Activated T-helper 17 cell treated with anti-CD3 and anti-CD28 coated beads, Interleukin-2, amount 50 U/mL, for 72 hours (primary cell): ENCODE data around the gene UBXN11. TPM values are rescaled to one million over a fixed set of nuclear protein-coding genes. Genes with fewer than 3 reads are reported as not detected.
A peak's percentile ranks its signal among the peaks of the same experiment; 100 is the strongest.

Experiments
- ATAC-seq: fragments of 150-1000 bp; cut with Tn5 transposase; replicated peaks from 2 replicates; pipeline ENCODE4 v1.10.0; 2021; ENCODE audit warnings: mild to moderate bottlenecking, moderate library complexity
- H3K27ac Mint-ChIP-seq: one replicate; pipeline ENCODE4 v1.8.0; 2022; ENCODE audit warnings: mixed read lengths
- H3K27me3 Mint-ChIP-seq: one replicate; pipeline ENCODE4 v1.8.0; 2022; ENCODE audit warnings: mixed read lengths
- H3K36me3 Mint-ChIP-seq: one replicate; pipeline ENCODE4 v1.8.0; 2022; ENCODE audit warnings: low read depth, mild to moderate bottlenecking, mixed read lengths
- H3K4me1 Mint-ChIP-seq: one replicate; pipeline ENCODE4 v1.8.0; 2022; ENCODE audit warnings: mixed read lengths
- H3K4me3 Mint-ChIP-seq: one replicate; pipeline ENCODE4 v1.8.0; 2022; ENCODE audit warnings: mild to moderate bottlenecking, mixed read lengths
- H3K9me3 Mint-ChIP-seq: one replicate; pipeline ENCODE4 v1.8.0; 2022; ENCODE audit warnings: mixed read lengths
- total RNA-seq, 2 donors: library from RNA; stranded (reverse); gene quantifications; one replicate each; pipeline ENCODE4 v1.2.3, GENCODE V29; 2022

Gene UBXN11, protein sequence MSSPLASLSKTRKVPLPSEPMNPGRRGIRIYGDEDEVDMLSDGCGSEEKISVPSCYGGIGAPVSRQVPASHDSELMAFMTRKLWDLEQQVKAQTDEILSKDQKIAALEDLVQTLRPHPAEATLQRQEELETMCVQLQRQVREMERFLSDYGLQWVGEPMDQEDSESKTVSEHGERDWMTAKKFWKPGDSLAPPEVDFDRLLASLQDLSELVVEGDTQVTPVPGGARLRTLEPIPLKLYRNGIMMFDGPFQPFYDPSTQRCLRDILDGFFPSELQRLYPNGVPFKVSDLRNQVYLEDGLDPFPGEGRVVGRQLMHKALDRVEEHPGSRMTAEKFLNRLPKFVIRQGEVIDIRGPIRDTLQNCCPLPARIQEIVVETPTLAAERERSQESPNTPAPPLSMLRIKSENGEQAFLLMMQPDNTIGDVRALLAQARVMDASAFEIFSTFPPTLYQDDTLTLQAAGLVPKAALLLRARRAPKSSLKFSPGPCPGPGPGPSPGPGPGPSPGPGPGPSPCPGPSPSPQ
- 10 to 100 TPM; 17.9 to 23.2 TPM for total RNA-seq

DNA sequence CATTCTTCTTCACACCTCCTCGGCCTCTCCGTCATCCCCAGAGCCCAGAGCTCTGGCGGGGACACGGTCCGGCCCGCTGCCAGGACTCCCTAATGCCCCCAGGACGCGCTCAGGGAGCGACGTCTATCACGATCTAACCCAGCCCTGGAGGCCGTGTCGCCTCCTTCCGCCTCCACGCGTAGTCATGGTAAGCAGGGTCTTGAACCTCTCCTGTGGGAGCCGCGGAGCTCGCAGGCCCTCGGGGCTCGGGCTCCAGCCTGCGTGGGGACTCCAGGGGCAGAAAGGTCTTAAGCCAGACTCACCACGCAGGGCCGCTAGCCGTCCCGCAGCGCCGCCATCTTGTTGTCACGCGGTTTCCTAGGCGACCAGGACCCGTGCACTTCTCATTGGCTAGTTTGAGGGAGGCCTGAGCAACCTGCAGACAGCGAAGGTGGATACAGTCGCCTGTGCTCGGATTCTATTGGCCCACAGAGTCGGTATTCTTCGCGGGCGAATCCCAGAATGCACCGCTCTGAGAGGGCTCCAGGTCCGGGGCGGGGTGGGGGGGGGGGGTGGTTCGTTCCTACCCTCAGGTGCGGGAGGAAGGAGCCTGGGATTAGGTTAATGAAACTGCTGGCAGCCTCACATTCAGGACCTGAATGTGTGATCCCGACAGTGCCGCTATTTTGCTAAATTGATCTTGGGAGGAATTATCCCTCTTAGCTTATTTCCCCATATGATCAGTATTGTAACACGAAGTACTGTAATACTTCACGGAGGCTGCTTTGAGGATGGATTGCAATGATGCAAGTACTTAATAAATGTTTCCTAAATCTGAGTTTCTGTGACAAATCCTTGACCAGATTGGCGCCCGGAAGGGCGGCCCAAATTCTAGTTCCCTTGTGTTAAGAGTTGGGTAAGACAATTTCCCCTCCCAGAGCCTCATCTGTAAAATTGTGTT is at the start of gene UBXN11:
Gene UBXN11, minus strand, starts transcription at position 347 of the 940 bp plus-strand sequence. CDS start 3,753 bp downstream, outside the sequence.
- no peaks in the 10 kb centered on the region for H3K9me3 Mint-ChIP-seq
- peak within 1 kb of the TSS; percentile 99 for H3K4me3 Mint-ChIP-seq
- peak within 1 kb of the TSS; percentile 95 for H3K27ac Mint-ChIP-seq
- peaks cover 4% of the 10 kb centered on the region for H3K36me3 Mint-ChIP-seq
- ATAC-seq = peak; percentile 90
- H3K27me3 Mint-ChIP-seq = no peaks in the 10 kb centered on the region
- peaks cover 21% of the 10 kb centered on the region for H3K4me1 Mint-ChIP-seq

- no peaks in the 10 kb centered on the region for H3K9me3 Mint-ChIP-seq
- ATAC-seq = no peak
- peaks cover 8% of the 10 kb centered on the region for H3K36me3 Mint-ChIP-seq
- peaks cover 5% of the 10 kb centered on the region for H3K27me3 Mint-ChIP-seq
- H3K4me3 Mint-ChIP-seq = no peak overlapping the region
- peaks cover 18% of the 10 kb centered on the region for H3K4me1 Mint-ChIP-seq
- peak overlapping the region; percentile 57 for H3K27ac Mint-ChIP-seq
Measured at GRCh38 chr1:26356106-26356505, 49.7 kb upstream of the UBXN11 start.

DNA sequence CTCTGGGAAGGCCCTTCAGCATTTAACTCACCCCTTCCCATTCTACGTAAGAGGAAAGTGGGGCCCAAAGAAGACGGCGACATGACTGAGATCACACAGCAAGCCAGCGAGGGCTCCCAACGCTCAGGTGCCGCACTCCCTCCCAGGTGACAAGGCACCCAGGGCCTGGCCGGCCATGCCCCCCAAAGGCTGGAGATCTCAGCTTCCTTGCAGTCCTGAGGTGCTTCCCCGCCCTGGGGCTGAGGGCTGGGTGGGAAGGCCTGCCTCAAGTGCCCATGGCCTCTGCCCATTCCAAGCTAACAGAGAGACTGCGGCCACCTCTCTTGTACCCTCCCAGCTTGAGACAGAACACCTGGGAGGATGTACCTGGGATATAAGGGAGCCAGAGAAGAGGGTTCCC is 48.5 kb upstream of the UBXN11 start:
- no peak for ATAC-seq
- Mint-ChIP-seq H3K4me1 (peaks cover 12% of the 10 kb centered on the region), H3K4me3 (no peak overlapping the region), H3K27ac (no peak overlapping the region), H3K27me3 (no peaks in the 10 kb centered on the region), H3K9me3 (no peaks in the 10 kb centered on the region), H3K36me3 (peaks cover 5% of the 10 kb centered on the region)

- H3K4me1 Mint-ChIP-seq = peaks cover 8% of the 10 kb centered on the region
- peak within 1 kb of the TSS; percentile 28 for H3K27ac Mint-ChIP-seq
- ATAC-seq = no peak
- no peaks in the 10 kb centered on the region for H3K9me3 Mint-ChIP-seq
- H3K36me3 Mint-ChIP-seq = peaks cover 5% of the 10 kb centered on the region
- H3K27me3 Mint-ChIP-seq = no peaks in the 10 kb centered on the region
- H3K4me3 Mint-ChIP-seq = no peak within 1 kb of the TSS
Measured at GRCh38 chr1:26353976-26354820, 47.8 kb upstream of the UBXN11 start, which contains the start of gene CRYBG2. CRYBG2 (minus strand) TSS chr1:26354130; CDS start chr1:26346657, 7,473 bp downstream.

DNA sequence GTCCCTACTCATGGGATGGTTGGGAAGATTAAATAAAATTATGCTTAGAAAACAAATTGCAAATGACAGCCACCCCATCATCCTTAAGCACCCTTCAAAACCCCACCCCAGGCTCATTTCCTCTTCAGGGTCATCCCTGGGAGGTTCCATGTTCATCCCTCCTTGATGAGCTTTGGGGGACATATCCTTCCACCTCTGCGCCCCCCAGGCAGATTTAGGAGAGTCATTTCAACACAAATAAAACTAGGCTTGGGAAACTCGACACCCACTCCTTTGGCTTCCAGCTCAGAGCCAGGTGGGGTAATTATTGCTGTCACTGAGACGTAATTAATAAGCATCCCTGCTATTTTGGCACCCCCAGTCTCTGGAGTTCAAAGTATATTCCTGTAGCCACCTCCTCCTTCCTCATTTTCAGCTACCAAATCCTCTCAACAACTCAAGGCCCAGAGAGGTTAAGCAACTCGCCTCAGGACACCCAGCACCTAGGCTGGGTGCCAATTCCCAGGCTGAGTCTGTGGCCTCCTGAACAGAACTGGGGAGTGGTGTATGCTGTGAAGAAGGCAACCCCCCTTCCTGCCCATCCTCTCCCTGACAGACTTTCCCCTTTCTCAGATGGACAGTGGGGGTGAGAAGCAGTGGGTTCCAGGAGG is 46.9 kb upstream of the UBXN11 start:
- Mint-ChIP-seq H3K9me3 (no peaks in the 10 kb centered on the region), H3K4me1 (no peaks in the 10 kb centered on the region), H3K36me3 (no peaks in the 10 kb centered on the region), H3K27ac (peak overlapping the region; percentile 28), H3K27me3 (no peaks in the 10 kb centered on the region), H3K4me3 (no peak overlapping the region)
- no peak for ATAC-seq

- no peak for ATAC-seq
- no peaks in the 10 kb centered on the region for H3K36me3 Mint-ChIP-seq
- H3K9me3 Mint-ChIP-seq = no peaks in the 10 kb centered on the region
- H3K4me1 Mint-ChIP-seq = no peaks in the 10 kb centered on the region
- no peak overlapping the region for H3K4me3 Mint-ChIP-seq
- H3K27ac Mint-ChIP-seq = no peak overlapping the region
- no peaks in the 10 kb centered on the region for H3K27me3 Mint-ChIP-seq
Measured at GRCh38 chr1:26352338-26352679, 45.9 kb upstream of the UBXN11 start.

GRCh38 chr1:26351590-26352337 is 45.3 kb upstream of the UBXN11 start:
- no peaks in the 10 kb centered on the region for H3K9me3 Mint-ChIP-seq
- no peak overlapping the region for H3K4me3 Mint-ChIP-seq

DNA sequence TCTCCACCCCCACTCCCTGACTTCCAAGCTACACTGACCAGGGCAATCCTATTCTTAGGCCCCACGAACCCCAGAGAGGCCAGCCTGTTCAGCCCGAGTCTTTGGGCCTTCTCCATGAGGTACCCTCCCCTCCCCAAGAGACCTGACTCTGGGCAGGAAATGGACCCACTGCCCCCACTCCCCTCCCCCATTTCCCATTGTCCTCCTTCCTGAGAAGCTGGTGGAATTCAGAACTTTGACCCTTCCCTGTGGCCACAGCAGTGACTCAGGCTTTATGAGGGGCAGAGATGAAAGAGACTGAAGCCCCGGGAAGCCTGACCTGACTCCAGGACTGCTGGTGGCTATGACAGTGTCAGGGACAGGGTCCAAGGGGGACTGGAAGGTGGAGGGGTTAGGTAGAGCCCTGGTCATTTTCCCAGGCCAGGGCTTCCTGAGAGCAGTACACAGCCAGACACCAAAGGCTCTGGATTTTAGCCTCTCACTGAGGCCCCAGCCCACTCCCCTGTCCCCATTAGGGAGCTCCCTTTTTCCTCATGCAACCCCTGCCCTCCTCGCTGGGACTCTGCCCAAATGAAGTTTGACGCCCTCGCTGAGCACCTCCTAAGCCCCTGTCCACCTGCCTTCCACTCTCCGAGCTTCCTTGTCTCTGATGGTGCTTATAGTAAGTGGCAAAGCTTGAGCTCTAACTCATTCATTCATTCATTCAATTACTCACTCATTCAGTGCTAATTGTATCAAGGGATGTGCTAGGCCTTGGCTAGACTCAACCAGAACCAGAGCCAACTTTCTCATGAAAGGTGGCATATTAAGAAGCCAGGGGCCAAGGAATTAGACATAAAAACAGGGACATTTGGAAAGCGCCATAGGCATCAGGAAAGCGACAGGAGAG is 44.5 kb upstream of the UBXN11 start:
- ATAC-seq = no peak
- no peak overlapping the region for H3K27ac Mint-ChIP-seq
- H3K27me3 Mint-ChIP-seq = no peaks in the 10 kb centered on the region
- H3K9me3 Mint-ChIP-seq = no peaks in the 10 kb centered on the region
- no peaks in the 10 kb centered on the region for H3K36me3 Mint-ChIP-seq
- H3K4me1 Mint-ChIP-seq = no peaks in the 10 kb centered on the region
- no peak overlapping the region for H3K4me3 Mint-ChIP-seq

More at GRCh38 chr1:26351590-26352337, 45.3 kb upstream of the UBXN11 start:
- Mint-ChIP-seq H3K4me1 (no peaks in the 10 kb centered on the region), H3K27me3 (no peaks in the 10 kb centered on the region), H3K27ac (no peak overlapping the region), H3K36me3 (no peaks in the 10 kb centered on the region)
- ATAC-seq = peak; percentile 50

DNA sequence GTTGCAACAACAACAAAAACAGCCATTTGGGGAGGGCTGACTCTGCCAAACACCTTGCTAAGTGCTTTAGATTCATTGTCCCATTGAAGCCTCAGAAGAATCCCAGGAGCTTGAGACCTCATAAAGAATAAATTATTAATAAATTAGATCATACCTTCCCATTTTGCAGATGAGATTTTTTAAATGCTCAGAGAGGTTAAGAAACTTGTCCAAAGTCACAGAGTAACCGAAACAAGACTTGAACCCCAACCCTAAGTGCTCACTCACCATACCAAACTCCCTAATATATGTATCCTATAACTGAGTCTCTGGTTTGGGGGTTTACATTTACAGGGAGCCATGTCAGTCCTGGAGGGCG is 43.9 kb upstream of the UBXN11 start:
- no peak overlapping the region for H3K27ac Mint-ChIP-seq
- no peaks in the 10 kb centered on the region for H3K36me3 Mint-ChIP-seq
- no peaks in the 10 kb centered on the region for H3K27me3 Mint-ChIP-seq
- no peak overlapping the region for H3K4me3 Mint-ChIP-seq
- no peaks in the 10 kb centered on the region for H3K4me1 Mint-ChIP-seq
- no peaks in the 10 kb centered on the region for H3K9me3 Mint-ChIP-seq
- ATAC-seq = no peak

GRCh38 chr1:26349877-26350244 is 43.4 kb upstream of the UBXN11 start:
- Mint-ChIP-seq H3K4me1 (no peaks in the 10 kb centered on the region), H3K4me3 (no peak overlapping the region), H3K9me3 (no peaks in the 10 kb centered on the region), H3K36me3 (no peaks in the 10 kb centered on the region), H3K27me3 (no peaks in the 10 kb centered on the region), H3K27ac (no peak overlapping the region)
- ATAC-seq = no peak

- H3K27ac Mint-ChIP-seq = no peak overlapping the region
- no peaks in the 10 kb centered on the region for H3K36me3 Mint-ChIP-seq
- no peaks in the 10 kb centered on the region for H3K27me3 Mint-ChIP-seq
- no peaks in the 10 kb centered on the region for H3K4me1 Mint-ChIP-seq
- ATAC-seq = no peak
- H3K4me3 Mint-ChIP-seq = no peak overlapping the region
- H3K9me3 Mint-ChIP-seq = no peaks in the 10 kb centered on the region
Measured at GRCh38 chr1:26349188-26349876, 42.9 kb upstream of the UBXN11 start.
